Ectodermal cell (in vitro differentiated cells): ENCODE data around the gene SLC18A3.

Experiments
- H3K27ac ChIP-seq: 2 replicates; pipeline ENCODE4 v1.7.0; 2013; ENCODE audit warnings: mild to moderate bottlenecking, low read depth, low read length; ENCODE audit not compliant: insufficient read depth, poor library complexity, severe bottlenecking
- H3K27me3 ChIP-seq: 2 replicates; pipeline ENCODE4 v1.7.0; 2013; ENCODE audit warnings: mild to moderate bottlenecking, low read length; ENCODE audit not compliant: insufficient read depth, control insufficient read depth, poor library complexity, severe bottlenecking
- H3K36me3 ChIP-seq: one replicate; pipeline ENCODE4 v1.7.0; 2013; ENCODE audit warnings: low read length; ENCODE audit not compliant: control insufficient read depth, insufficient read depth
- H3K4me1 ChIP-seq: one replicate; pipeline ENCODE4 v1.7.0; 2013; ENCODE audit warnings: low read length; ENCODE audit not compliant: control insufficient read depth, insufficient read depth
- H3K4me3 ChIP-seq: 2 replicates; pipeline ENCODE4 v1.7.0; 2013; ENCODE audit warnings: low read depth, low read length, control low read depth; ENCODE audit not compliant: insufficient read depth
- H3K9me3 ChIP-seq: 2 replicates; pipeline ENCODE4 v1.7.0; 2013; ENCODE audit warnings: mild to moderate bottlenecking, low read length, moderate library complexity; ENCODE audit not compliant: control insufficient read depth
- WGBS, 2 experiments: methylation state at CpG; one replicate each; pipeline ENCODE4 v1.1.7; 2013; ENCODE audit warnings: missing lambda C conversion rate in 2 of 2; 5-methylcytosine and 5-hydroxymethylcytosine counted together

SLC18A3 gene

GRCh38 chr10:49577182-49577925, 32.8 kb upstream of the SLC18A3 start:
- H3K4me1 ChIP-seq = no peaks in the 10 kb centered on the region
- no peaks in the 10 kb centered on the region for H3K36me3 ChIP-seq
- H3K4me3 ChIP-seq = no peak overlapping the region
- no peaks in the 10 kb centered on the region for H3K9me3 ChIP-seq
- H3K27ac ChIP-seq = no peak overlapping the region
- 71 to 85% methylated on average over 1 of the region's 2 CpGs for WGBS, 2 experiments
- no peaks in the 10 kb centered on the region for H3K27me3 ChIP-seq

DNA sequence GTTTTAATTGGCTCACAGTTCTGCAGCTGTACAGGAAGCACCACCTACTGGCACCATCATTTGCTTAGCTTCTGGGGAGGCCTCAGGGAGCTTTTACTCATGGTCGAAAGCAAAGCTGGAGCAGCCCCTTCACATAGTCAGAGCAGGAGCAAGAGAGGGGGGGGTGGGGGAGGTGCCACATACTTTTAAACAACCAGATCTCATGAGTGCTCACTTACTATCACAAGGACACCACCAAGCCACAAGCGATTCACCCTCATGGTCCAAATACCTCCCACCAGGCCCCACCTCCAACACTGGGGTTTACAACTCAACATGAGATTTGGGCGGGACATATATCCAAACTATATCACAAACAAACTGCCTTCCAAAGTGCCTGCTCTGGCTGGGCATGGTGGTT, 31.7 kb upstream of the SLC18A3 start:
- Histone ChIP-seq H3K27ac (no peak overlapping the region), H3K27me3 (no peaks in the 10 kb centered on the region), H3K4me3 (no peak overlapping the region), H3K36me3 (no peaks in the 10 kb centered on the region), H3K9me3 (no peaks in the 10 kb centered on the region), H3K4me1 (no peaks in the 10 kb centered on the region)
- WGBS, 2 experiments = 95 to 96% methylated on average over 3 of the region's 3 CpGs

GRCh38 chr10:49579621-49580020, 30.5 kb upstream of the SLC18A3 start:
- Histone ChIP-seq H3K4me3 (no peak overlapping the region), H3K9me3 (no peaks in the 10 kb centered on the region), H3K4me1 (no peaks in the 10 kb centered on the region), H3K27me3 (no peaks in the 10 kb centered on the region), H3K36me3 (no peaks in the 10 kb centered on the region), H3K27ac (no peak overlapping the region)
- WGBS, 2 experiments = 73 to 83% methylated on average over 2 of the region's 2 CpGs

DNA sequence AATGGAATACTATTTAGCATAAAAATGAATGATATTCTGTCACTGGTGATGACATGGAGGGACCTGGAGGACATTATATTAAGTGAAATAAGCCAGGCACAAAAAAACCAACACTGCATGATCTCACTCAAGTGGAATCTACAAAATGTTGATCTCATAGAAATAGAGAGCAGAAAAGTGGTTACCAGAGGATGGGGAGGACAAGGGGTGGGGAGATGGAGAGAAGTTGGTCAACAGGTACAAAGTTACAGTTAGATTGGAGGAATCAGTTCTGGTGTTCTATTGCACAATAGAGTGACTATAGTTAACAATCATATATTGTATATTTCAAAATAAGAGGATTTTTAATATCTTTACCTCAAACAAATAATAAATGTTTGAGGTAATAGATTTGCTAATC, 24.7 kb upstream of the SLC18A3 start:
- Histone ChIP-seq H3K27ac (no peak overlapping the region), H3K27me3 (no peaks in the 10 kb centered on the region), H3K4me3 (no peak overlapping the region), H3K9me3 (no peaks in the 10 kb centered on the region), H3K4me1 (no peaks in the 10 kb centered on the region), H3K36me3 (no peaks in the 10 kb centered on the region)

DNA sequence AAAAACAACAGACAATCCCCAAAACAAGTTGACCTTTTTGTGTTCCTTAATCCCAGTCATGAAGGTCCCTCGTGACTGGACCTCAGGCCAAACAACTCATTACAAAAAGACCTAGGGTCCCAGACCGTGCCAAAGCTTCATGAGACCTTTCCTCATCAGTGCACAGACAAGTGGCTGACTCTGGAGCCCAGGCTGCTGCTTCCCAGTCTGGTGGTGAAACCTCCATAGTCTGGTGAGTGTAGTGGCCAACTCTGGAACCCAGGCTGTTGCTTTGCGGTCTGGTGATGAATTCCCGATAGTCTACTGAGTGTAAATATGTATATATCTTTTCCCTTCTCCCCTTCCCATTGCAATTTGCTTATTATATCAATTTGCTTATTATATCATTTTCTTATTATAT, 22.1 kb upstream of the SLC18A3 start:
- Histone ChIP-seq H3K27ac (no peak overlapping the region), H3K36me3 (no peaks in the 10 kb centered on the region), H3K4me3 (no peak overlapping the region), H3K27me3 (no peaks in the 10 kb centered on the region), H3K4me1 (no peaks in the 10 kb centered on the region), H3K9me3 (no peaks in the 10 kb centered on the region)
- 90 to 92% methylated on average over 3 of the region's 4 CpGs for WGBS, 2 experiments

DNA sequence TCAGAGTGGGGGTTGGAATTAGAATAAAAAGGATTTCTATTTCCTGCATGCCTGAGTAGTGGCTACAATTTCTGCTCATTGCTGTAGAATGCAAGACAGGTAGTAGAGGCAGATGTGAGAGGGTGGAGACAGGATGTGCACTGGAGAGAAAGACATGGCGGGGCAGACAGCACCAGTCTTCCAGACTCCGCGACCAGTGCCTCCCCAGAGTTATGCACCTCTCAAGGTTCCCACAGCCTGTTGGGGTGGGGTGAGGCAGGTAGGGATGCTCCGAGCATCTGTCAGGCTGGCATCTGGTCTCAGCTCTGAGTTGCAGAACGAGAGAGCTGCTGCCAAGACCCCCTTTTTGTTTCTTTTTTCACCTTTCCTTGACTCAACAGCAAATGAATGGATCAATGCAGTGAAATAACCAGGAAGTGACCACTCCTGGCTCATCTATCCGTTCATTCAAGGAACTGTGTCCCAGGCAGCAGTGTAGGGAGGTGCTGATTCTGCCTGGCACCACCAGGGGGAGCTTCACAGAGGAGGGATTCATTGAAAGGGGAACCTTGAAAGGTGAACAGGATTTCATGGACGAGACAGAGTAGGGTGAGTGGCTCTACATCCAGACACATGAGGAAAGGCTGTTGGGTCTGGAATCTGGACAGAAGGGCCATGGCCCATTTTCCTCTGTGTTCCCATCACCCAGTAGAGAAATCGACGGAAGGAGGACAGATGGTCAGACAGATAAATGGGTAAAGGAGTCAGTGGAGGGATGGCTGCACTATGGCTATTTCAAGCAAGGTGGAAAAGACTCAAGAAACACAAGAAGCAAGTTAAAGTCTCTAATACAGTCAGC, 17.2 kb upstream of the SLC18A3 start:
- H3K4me3 ChIP-seq = no peak overlapping the region

GRCh38 chr10:49593564-49593875, 16.6 kb upstream of the SLC18A3 start:
- Histone ChIP-seq H3K4me1 (no peaks in the 10 kb centered on the region), H3K27ac (no peak overlapping the region), H3K27me3 (no peaks in the 10 kb centered on the region), H3K9me3 (no peaks in the 10 kb centered on the region), H3K4me3 (no peak overlapping the region), H3K36me3 (no peaks in the 10 kb centered on the region)
- 88 to 91% methylated on average over 6 of the region's 6 CpGs for WGBS, 2 experiments

More for the DNA sequence above, 17.2 kb upstream of the SLC18A3 start:
- H3K27ac ChIP-seq = no peak overlapping the region
- H3K36me3 ChIP-seq = no peaks in the 10 kb centered on the region
- H3K4me1 ChIP-seq = no peaks in the 10 kb centered on the region
- no peaks in the 10 kb centered on the region for H3K27me3 ChIP-seq
- H3K9me3 ChIP-seq = no peaks in the 10 kb centered on the region
- 60% methylated on average over 9 of the region's 9 CpGs for WGBS, 2 experiments

DNA sequence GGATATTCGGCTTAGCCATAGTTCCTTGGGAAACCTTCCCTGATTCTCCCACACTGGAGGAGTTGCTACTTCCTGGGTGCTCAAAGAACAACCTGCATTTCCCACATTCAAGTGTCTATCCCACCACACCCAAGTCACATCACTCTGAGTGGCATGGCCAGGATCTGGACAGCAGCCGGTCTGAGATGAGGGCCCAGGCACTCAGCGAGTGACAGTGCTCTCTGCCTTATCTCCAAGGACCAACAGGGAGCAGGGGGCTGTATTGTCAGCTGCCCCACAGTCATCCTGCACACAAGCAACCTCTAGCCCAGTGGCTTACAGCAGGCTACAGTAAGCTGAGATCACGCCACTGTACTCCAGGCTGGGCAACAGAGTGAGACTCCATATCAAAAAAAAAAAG, 16.1 kb upstream of the SLC18A3 start:
- H3K27ac ChIP-seq = no peak overlapping the region
- no peaks in the 10 kb centered on the region for H3K9me3 ChIP-seq
- no peaks in the 10 kb centered on the region for H3K27me3 ChIP-seq
- 70 to 80% methylated on average over 3 to 4 of the region's 4 CpGs for WGBS, 2 experiments
- no peaks in the 10 kb centered on the region for H3K36me3 ChIP-seq
- no peaks in the 10 kb centered on the region for H3K4me1 ChIP-seq
- H3K4me3 ChIP-seq = no peak overlapping the region

- Histone ChIP-seq H3K4me3 (no peak overlapping the region), H3K9me3 (no peaks in the 10 kb centered on the region), H3K36me3 (no peaks in the 10 kb centered on the region), H3K4me1 (no peaks in the 10 kb centered on the region), H3K27ac (no peak overlapping the region), H3K27me3 (no peaks in the 10 kb centered on the region)
- 7 to 14% methylated on average over 6 of the region's 6 CpGs for WGBS, 2 experiments
Measured at GRCh38 chr10:49594594-49594993, 15.5 kb upstream of the SLC18A3 start.

DNA sequence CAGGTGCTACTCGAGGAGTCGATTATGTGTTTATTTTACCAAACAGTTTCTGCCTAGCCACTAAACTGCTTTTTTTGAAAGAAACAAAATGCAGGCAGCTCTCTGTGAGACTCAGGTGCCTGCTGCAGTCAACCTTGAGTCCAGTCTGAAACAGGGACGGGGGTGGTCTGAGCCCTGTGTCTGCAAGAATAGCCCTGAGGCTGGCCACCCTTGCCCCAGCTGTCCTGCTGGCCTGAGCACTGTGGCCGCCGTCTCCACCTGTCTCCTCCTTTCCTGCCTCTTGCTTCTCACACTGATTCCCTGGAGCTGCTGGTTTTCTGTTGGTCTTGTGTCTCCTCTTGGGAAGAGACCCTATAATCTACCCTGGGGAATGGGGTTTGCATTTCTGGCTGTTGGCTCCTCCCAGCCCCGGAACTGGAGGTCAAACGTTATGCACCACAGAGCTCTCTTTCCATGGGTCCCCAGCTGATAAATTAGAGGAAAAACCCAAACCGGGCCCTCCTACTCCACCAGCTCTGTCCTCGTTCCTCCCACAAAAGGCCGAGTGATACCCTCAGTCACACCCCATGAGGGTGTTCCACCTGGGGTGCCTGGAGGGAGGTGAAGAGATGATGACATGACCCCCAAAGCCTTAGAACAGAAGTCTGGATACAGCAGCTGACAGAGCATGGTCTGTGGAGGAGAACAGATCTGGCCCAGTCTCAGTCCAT, 15.0 kb upstream of the SLC18A3 start:
- 84 to 86% methylated on average over 9 to 10 of the region's 10 CpGs for WGBS, 2 experiments
- Histone ChIP-seq H3K4me1 (no peaks in the 10 kb centered on the region), H3K9me3 (no peaks in the 10 kb centered on the region), H3K27me3 (no peaks in the 10 kb centered on the region), H3K36me3 (no peaks in the 10 kb centered on the region), H3K27ac (no peak overlapping the region), H3K4me3 (no peak overlapping the region)
